PFSK-1 (cell line): ENCODE results near the gene FAM174C.

ENCODE experiments used
- FOXP2 ChIP-seq: optimal IDR thresholded peaks from 2 replicates; pipeline ENCODE3; 2011; ENCODE audit warnings: borderline replicate concordance, control low read depth, inconsistent platforms; ENCODE audit not compliant: insufficient read depth; ENCODE audit errors: extremely low read length, extremely low read depth
- POLR2AphosphoS5 ChIP-seq: IDR thresholded peaks from 2 replicates; pipeline ENCODE4 v1.6.1; 2012; ENCODE audit warnings: low read depth, mild to moderate bottlenecking, control low read depth, low read length, moderate library complexity
- REST ChIP-seq, 2 experiments: IDR thresholded peaks; 2 replicates each; pipeline versions ENCODE4 v1.6.1 to v1.8.0; 2011 to 2012; ENCODE audit warnings: low read depth in 2 of 2, low read length in 2 of 2, control low read depth in 1 of 2, inconsistent platforms in 1 of 2, mild to moderate bottlenecking in 1 of 2, moderate library complexity in 1 of 2; ENCODE audit not compliant: insufficient read depth in 1 of 2
- SIN3A ChIP-seq: IDR thresholded peaks from 2 replicates; pipeline ENCODE4 v1.6.1; 2012; ENCODE audit warnings: mild to moderate bottlenecking, low read length, moderate library complexity, borderline replicate concordance; ENCODE audit not compliant: insufficient read depth
- TAF1 ChIP-seq: IDR thresholded peaks from 2 replicates; pipeline ENCODE4 v1.6.1; 2012; ENCODE audit warnings: low read length, control low read depth, borderline replicate concordance; ENCODE audit not compliant: insufficient read depth

The FAM174C gene

GRCh38 chr19:1290196-1290702 is 14.9 kb downstream of the FAM174C start:
- TF ChIP-seq SIN3A (no peak), REST (IDR thresholded peaks at IDR 0.05; ENCODE audit: insufficient read depth in 1 of 2, low read depth in 2 of 2, low read length in 2 of 2) (no peak)

- TF ChIP-seq POLR2AphosphoS5 (no peak), SIN3A (no peak), FOXP2 (no peak), TAF1 (no peak), REST (IDR thresholded peaks at IDR 0.05; ENCODE audit: insufficient read depth in 1 of 2, low read depth in 2 of 2, low read length in 2 of 2) (no peak)
Observed at GRCh38 chr19:1290703-1291651, 15.6 kb downstream of the FAM174C start.

DNA sequence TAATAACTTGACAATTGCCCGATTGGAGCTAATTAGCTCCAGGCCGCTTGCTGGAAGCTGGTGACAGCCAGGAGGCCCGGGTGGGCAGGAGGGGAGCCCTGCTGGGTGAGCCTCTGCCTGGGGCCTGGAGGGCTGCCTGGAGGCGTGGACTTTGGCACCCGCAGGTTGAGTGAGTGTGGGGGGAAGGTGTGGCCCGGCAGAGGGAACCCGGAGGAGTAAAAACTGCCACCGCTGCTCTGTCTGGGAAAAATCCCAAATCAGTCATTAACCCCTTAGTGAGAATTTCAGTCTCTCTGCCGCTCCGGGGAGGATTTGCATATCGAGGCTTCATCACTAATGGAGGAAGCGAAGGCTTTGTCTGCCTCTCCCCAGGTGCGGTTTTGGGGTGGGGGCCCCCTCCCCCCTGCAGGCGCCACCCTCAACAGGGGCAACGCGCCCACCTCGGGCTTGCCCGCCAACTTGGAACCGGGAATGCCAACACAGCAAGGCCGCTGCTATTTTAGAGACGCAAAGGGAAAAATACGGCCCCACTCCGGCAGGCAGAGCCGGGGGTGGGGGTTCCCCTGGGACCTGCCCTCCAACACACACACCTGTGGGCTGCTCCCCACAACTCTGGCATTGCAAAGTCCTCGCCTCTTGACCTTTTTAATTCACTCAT is 16.6 kb downstream of the FAM174C start:
- TF ChIP-seq REST (IDR thresholded peaks at IDR 0.05; ENCODE audit: insufficient read depth in 1 of 2, low read depth in 2 of 2, low read length in 2 of 2) = no peak
- no peak for TF ChIP-seq SIN3A

- no peak for TF ChIP-seq TAF1
- TF ChIP-seq FOXP2 = no peak
- no peak for TF ChIP-seq SIN3A
- TF ChIP-seq REST (IDR thresholded peaks at IDR 0.05; ENCODE audit: insufficient read depth in 1 of 2, low read depth in 2 of 2, low read length in 2 of 2) = no peak
- no peak for TF ChIP-seq POLR2AphosphoS5
Observed at GRCh38 chr19:1292419-1293151, 17.3 kb downstream of the FAM174C start.
